ENCODE measurements around the gene BRCA2. TPM values are rescaled to one million over a fixed set of nuclear protein-coding genes. Genes with fewer than 3 reads are reported as not detected.

Gene BRCA2
- total RNA-seq, 1 donor from 2014 or later: 0.53 TPM

DNA sequence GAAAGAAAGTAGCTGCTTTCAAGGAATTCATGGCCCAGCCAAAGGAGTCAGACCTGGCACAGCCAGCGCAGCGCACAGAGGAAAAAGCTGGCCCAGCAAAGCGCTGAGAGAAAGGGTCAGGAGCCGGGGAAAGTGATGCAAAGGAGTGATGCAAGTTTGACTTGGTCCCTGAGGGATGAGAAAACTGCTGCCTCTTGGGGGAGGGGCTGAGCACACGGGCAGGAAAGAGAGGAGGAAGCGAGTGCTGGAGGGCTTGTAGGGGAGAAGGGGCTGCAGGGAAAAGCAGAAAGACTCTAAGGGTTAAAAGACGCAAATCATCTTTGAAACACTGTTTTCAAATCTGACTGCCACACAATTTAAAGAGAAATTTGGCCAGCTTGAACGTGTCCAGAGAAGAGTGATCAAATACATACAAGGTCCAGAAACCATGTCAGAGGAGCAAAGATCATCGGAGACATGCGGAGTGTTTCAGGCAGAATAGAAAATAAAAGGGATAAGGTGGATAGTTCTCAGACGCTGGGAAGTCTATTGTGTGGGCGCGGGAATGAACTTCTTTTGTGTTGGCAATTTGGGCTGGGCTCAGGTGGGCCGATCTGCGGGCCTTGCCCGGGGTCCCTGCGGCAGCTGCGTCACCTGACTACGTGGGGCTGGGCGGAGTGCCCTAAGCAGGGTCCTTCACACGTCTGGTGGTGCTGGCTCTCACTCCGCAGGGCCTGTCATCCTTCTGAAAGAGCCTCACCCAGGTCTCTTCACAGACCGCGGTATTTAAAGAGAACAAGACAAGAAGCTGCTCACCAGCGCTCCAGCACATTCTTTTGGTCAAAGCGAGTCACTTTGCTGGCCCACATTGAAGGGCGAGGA lies 94.5 kb downstream of the BRCA2 start:
- Histone ChIP-seq H3K36me3 (ENCODE audit: control insufficient read depth, insufficient read depth, low read length) (no peaks in the 10 kb centered on the region), H3K4me3 (ENCODE audit: low read depth, low read length) (no peak overlapping the region), H3K27me3 (ENCODE audit: control insufficient read depth, insufficient read depth, low read length) (no peaks in the 10 kb centered on the region)
- FAIRE-seq: no peak
- peak; percentile 21 for DNase-seq (ENCODE audit: low read depth)
- TF ChIP-seq, protein P1, sequence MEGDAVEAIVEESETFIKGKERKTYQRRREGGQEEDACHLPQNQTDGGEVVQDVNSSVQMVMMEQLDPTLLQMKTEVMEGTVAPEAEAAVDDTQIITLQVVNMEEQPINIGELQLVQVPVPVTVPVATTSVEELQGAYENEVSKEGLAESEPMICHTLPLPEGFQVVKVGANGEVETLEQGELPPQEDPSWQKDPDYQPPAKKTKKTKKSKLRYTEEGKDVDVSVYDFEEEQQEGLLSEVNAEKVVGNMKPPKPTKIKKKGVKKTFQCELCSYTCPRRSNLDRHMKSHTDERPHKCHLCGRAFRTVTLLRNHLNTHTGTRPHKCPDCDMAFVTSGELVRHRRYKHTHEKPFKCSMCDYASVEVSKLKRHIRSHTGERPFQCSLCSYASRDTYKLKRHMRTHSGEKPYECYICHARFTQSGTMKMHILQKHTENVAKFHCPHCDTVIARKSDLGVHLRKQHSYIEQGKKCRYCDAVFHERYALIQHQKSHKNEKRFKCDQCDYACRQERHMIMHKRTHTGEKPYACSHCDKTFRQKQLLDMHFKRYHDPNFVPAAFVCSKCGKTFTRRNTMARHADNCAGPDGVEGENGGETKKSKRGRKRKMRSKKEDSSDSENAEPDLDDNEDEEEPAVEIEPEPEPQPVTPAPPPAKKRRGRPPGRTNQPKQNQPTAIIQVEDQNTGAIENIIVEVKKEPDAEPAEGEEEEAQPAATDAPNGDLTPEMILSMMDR (IDR thresholded peaks at IDR 0.05; ENCODE audit: insufficient read depth, low read length, severe bottlenecking): no peak

DNA sequence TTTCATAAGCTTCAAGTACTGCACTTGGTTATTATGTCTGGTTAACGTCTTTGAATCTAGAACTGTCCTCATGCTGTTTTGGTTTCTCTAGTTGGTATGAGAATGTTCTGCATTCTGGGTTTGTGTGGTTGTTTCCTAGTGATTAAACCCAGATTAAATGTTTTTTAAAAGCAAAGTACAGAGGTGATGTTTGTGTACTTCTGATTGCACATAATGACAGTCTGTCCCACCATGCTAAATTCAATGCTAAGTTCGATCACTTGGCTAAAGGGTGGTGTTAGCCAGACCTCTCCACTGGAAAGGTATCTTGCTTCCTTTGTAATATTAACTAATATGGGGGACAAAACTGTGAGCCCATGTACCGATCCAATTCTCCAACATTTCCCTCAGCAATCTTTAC lies 98.0 kb downstream of the BRCA2 start:
- H3K27me3 ChIP-seq (ENCODE audit: control insufficient read depth, insufficient read depth, low read length): no peaks in the 10 kb centered on the region
- DNase-seq (ENCODE audit: low read depth) (no peak), FAIRE-seq (no peak)
- TF ChIP-seq, protein P1 (IDR thresholded peaks at IDR 0.05; ENCODE audit: insufficient read depth, low read length, severe bottlenecking): no peak
- H3K36me3 ChIP-seq (ENCODE audit: control insufficient read depth, insufficient read depth, low read length): no peaks in the 10 kb centered on the region
- H3K4me3 ChIP-seq (ENCODE audit: low read depth, low read length): no peak overlapping the region

DNA sequence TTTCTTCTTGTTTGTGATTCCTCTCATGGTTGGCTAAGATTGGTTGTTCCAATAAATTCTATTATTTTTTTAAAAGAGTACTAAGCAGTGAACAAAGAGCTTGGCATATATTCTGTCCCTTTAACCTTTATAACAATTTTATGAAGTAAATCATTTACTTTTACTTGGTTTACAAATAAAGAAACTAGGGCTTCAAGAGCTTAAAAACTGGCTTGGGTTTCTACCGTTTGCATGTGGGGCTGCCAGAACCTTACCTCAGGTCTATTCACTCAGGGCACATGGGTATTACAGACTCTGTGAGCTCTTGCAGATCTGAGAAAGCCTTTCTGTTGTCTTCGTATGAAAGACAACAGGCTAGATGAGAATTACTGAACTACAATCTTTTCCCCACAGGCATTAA lies 99.3 kb downstream of the BRCA2 start:
- no peak for FAIRE-seq
- no peaks in the 10 kb centered on the region for H3K27me3 ChIP-seq (ENCODE audit: control insufficient read depth, insufficient read depth, low read length)
- TF ChIP-seq, protein P1 (IDR thresholded peaks at IDR 0.05; ENCODE audit: insufficient read depth, low read length, severe bottlenecking): no peak

DNA sequence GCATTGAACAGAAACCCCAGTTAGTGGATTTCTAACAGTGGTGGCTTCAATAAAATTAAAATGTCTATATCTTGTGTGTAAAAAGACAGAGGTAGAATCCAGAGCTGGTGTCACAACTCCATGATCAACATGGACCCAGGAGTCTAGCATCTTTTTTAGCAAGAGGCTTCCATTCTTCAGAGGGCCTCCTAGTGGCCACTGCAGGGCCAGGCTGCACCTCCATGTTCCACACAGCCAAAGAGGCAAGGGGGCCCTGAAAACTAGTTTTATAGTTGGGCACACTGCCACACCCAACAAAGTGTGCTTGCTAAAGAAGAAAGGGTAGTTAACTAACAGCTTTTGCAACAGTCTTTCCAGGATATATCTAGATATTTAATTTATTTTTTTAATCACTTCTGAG lies 99.7 kb downstream of the BRCA2 start:
- H3K36me3 ChIP-seq (ENCODE audit: control insufficient read depth, insufficient read depth, low read length): no peaks in the 10 kb centered on the region
- H3K27me3 ChIP-seq (ENCODE audit: control insufficient read depth, insufficient read depth, low read length): no peaks in the 10 kb centered on the region
- DNase-seq (ENCODE audit: low read depth) (peak; percentile 11), FAIRE-seq (no peak)
- TF ChIP-seq, protein P1 (IDR thresholded peaks at IDR 0.05; ENCODE audit: insufficient read depth, low read length, severe bottlenecking): peak; percentile 67
- no peak overlapping the region for H3K4me3 ChIP-seq (ENCODE audit: low read depth, low read length)

More for the DNA sequence above, 99.3 kb downstream of the BRCA2 start:
- DNase-seq (ENCODE audit: low read depth): no peak
- Histone ChIP-seq H3K4me3 (ENCODE audit: low read depth, low read length) (no peak overlapping the region), H3K36me3 (ENCODE audit: control insufficient read depth, insufficient read depth, low read length) (no peaks in the 10 kb centered on the region)

DNA sequence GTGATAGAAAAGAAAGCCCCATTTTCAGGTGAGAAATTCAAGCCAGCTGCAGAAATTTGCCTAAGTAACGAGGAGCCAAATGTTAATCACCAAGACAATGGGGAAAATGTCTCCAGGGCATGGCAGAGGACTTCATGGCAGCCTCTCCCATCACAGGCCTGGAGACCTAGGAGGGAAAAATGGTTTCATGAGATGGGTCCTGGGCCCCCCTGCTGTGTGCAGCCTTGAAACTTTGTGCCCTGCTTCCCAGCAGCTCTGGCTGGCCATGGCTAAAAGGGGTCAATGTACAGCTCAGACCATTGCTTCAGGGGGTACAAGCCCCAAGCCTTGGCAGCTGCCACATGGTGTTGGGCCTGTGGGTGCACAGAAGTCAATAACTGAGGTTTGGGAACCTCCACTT lies 102.7 kb downstream of the BRCA2 start:
- Histone ChIP-seq H3K4me3 (ENCODE audit: low read depth, low read length) (no peak overlapping the region), H3K36me3 (ENCODE audit: control insufficient read depth, insufficient read depth, low read length) (no peaks in the 10 kb centered on the region), H3K27me3 (ENCODE audit: control insufficient read depth, insufficient read depth, low read length) (no peaks in the 10 kb centered on the region)
- TF ChIP-seq, protein P1 (IDR thresholded peaks at IDR 0.05; ENCODE audit: insufficient read depth, low read length, severe bottlenecking): no peak
- FAIRE-seq: no peak
- DNase-seq (ENCODE audit: low read depth): no peak

Measured in bronchial epithelial cell (primary cell).